Osteoblast (primary cell): Measurements from ENCODE around the gene KRT81. TPM values are rescaled to one million over a fixed set of nuclear protein-coding genes. Genes with fewer than 3 reads are reported as not detected.

ENCODE experiments used
- DNase-seq: peaks from one replicate; pipeline ENCODE4 v3.0.0; 2011; ENCODE audit warnings: low spot score, mixed read lengths; ENCODE audit not compliant: insufficient read length; ENCODE audit errors: missing footprints
- H2AFZ ChIP-seq: 2 replicates; pipeline ENCODE4 v1.6.0; 2011; ENCODE audit warnings: mild to moderate bottlenecking, low read length
- H3K27ac ChIP-seq: 2 replicates; pipeline ENCODE4 v1.5.1; 2011; ENCODE audit warnings: mild to moderate bottlenecking, low read depth, low read length, moderate library complexity
- H3K27me3 ChIP-seq: 2 replicates; pipeline ENCODE4 v1.6.0; 2012; ENCODE audit warnings: mild to moderate bottlenecking, control low read depth, inconsistent platforms, low read length, moderate library complexity; ENCODE audit not compliant: insufficient read depth
- H3K36me3 ChIP-seq: 2 replicates; pipeline ENCODE4 v1.5.1; 2011; ENCODE audit warnings: mild to moderate bottlenecking, low read length, control low read depth, moderate library complexity; ENCODE audit not compliant: insufficient read depth
- H3K4me1 ChIP-seq: 2 replicates; pipeline ENCODE4 v1.5.1; 2011; ENCODE audit warnings: mild to moderate bottlenecking, low read length, control low read depth, moderate library complexity; ENCODE audit not compliant: insufficient read depth
- H3K4me2 ChIP-seq: 2 replicates; pipeline ENCODE4 v1.6.0; 2011; ENCODE audit warnings: mild to moderate bottlenecking, low read length; ENCODE audit not compliant: insufficient read depth
- H3K4me3 ChIP-seq: fragments of 200-600 bp; sonication (generic); 3 replicates; pipeline ENCODE4 v1.5.1; 2012; ENCODE audit warnings: mild to moderate bottlenecking, low read length, inconsistent platforms; ENCODE audit not compliant: insufficient read depth
- H3K79me2 ChIP-seq: 2 replicates; pipeline ENCODE4 v1.6.0; 2012; ENCODE audit warnings: mild to moderate bottlenecking, low read length, control low read depth, inconsistent platforms; ENCODE audit not compliant: insufficient read depth
- H3K9me3 ChIP-seq: 2 replicates; pipeline ENCODE4 v1.5.1; 2011; ENCODE audit warnings: low read depth, low read length, control low read depth
- H4K20me1 ChIP-seq: 2 replicates; pipeline ENCODE4 v1.6.0; 2012; ENCODE audit warnings: mild to moderate bottlenecking, low read length, control low read depth; ENCODE audit not compliant: insufficient read depth
- total RNA-seq: library from RNA; depleted of rRNA; stranded (reverse); fragments of >200 nt; gene quantifications from 2 replicates; pipeline ENCODE4 v1.2.3, GENCODE V29; 2012
- TF ChIP-seq, protein P1 (sequence below): IDR thresholded peaks from 2 replicates; pipeline ENCODE4 v1.5.1; 2011; ENCODE audit warnings: mild to moderate bottlenecking, low read depth, low read length, moderate library complexity; ENCODE audit errors: extremely low read depth

KRT81 gene
- total RNA-seq, 1 donor = not detected

DNA sequence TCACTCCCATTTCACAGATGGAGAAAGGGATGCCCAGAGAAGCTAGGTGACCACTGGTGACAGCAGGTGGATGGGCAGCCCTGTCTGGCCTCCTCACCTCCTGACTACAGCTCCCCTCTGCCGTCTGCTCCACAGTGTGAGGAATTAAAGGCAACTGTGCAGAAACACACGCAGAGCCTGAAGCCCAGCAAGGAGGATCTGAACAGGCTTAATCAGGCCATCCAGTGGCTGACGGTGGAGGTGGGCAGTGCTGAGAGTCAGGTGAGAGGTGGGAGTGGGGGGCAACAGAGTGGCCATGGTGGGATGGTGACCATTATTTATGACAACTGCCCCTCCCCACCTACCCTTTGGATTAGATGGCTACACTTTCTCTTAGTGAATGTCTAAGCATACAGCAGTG lies 15.6 kb downstream of the KRT81 start:
- no peaks in the 10 kb centered on the region for H4K20me1 ChIP-seq
- H3K4me1 ChIP-seq = peaks cover 23% of the 10 kb centered on the region
- no peaks in the 10 kb centered on the region for H3K9me3 ChIP-seq
- no peak overlapping the region for H3K27ac ChIP-seq
- no peaks in the 10 kb centered on the region for H3K27me3 ChIP-seq
- no peaks in the 10 kb centered on the region for H3K36me3 ChIP-seq
- H2AFZ ChIP-seq = no peak overlapping the region
- no peak overlapping the region for H3K4me3 ChIP-seq
- H3K4me2 ChIP-seq = no peak overlapping the region
- no peaks in the 10 kb centered on the region for H3K79me2 ChIP-seq
- DNase-seq = no peak
- TF ChIP-seq, protein P1, sequence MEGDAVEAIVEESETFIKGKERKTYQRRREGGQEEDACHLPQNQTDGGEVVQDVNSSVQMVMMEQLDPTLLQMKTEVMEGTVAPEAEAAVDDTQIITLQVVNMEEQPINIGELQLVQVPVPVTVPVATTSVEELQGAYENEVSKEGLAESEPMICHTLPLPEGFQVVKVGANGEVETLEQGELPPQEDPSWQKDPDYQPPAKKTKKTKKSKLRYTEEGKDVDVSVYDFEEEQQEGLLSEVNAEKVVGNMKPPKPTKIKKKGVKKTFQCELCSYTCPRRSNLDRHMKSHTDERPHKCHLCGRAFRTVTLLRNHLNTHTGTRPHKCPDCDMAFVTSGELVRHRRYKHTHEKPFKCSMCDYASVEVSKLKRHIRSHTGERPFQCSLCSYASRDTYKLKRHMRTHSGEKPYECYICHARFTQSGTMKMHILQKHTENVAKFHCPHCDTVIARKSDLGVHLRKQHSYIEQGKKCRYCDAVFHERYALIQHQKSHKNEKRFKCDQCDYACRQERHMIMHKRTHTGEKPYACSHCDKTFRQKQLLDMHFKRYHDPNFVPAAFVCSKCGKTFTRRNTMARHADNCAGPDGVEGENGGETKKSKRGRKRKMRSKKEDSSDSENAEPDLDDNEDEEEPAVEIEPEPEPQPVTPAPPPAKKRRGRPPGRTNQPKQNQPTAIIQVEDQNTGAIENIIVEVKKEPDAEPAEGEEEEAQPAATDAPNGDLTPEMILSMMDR = no peak

DNA sequence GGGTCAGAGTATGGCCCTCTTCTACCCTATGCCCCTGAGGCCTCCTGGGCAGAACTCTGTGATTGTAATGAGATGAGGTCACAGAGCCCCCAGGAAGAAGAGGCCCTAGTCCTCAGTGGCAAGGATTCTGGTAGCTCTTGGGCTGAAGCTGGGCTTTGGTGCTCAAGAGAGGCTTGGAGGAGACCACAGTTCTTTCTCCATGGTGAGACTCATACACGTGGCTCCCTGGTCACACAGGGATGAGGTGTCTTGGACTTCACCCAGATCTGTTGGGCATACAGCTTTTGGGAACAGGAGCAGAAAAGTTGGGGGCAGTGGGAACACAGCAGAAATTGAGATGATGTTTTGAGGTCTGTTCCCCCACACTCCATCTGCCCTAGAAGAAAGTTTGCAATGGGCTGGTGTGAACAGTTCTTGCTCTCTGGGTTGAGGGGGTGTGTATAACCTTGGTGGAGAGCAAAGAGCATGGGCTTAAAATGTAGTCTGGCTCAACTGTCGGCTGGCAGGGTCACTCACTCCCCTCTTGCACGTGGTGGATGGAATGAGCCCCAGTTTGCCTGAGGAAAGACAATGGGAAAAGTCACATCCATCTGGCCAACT lies 16.7 kb downstream of the KRT81 start, which contains the start of gene KRT86:
TSS of gene KRT86 (plus strand) at position 125 of the 600 bp plus-strand sequence. CDS start 27,272 bp downstream, outside the sequence.
- Histone ChIP-seq H3K36me3 (no peaks in the 10 kb centered on the region), H3K27me3 (no peaks in the 10 kb centered on the region), H3K4me2 (no peak within 1 kb of the TSS), H3K9me3 (no peaks in the 10 kb centered on the region), H3K4me1 (peaks cover 12% of the 10 kb centered on the region), H3K27ac (no peak within 1 kb of the TSS), H3K79me2 (no peaks in the 10 kb centered on the region), H3K4me3 (no peak within 1 kb of the TSS), H4K20me1 (no peaks in the 10 kb centered on the region), H2AFZ (no peak within 1 kb of the TSS)
- TF ChIP-seq, protein P1 = no peak
- no peak for DNase-seq

DNA sequence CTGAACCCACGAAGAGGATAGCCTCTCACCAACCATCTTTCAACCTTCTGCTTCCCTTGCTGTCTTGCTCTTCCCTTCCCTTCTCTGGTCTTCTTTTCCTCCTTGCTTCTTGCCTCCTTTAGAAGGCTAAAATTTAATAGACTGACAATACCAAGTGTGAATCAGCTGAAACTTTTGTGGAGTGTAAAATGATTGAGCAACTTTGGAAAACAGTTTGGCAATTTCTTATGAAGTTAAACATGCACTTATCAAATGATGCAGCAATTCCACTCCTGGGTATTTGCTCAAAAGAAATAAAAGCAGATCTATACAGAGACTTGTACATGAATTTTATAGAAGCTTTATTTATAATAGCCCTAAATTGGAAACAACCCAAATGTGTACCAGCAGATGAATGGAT lies 20.2 kb downstream of the KRT81 start:
- H3K27me3 ChIP-seq = no peaks in the 10 kb centered on the region
- H3K4me2 ChIP-seq = no peak overlapping the region
- H3K27ac ChIP-seq = no peak overlapping the region
- H3K79me2 ChIP-seq = no peaks in the 10 kb centered on the region
- TF ChIP-seq, protein P1 = no peak
- no peak overlapping the region for H3K4me3 ChIP-seq
- peaks cover 15% of the 10 kb centered on the region for H3K4me1 ChIP-seq
- H2AFZ ChIP-seq = no peak overlapping the region
- no peaks in the 10 kb centered on the region for H3K36me3 ChIP-seq
- H4K20me1 ChIP-seq = no peaks in the 10 kb centered on the region
- no peaks in the 10 kb centered on the region for H3K9me3 ChIP-seq
- no peak for DNase-seq

DNA sequence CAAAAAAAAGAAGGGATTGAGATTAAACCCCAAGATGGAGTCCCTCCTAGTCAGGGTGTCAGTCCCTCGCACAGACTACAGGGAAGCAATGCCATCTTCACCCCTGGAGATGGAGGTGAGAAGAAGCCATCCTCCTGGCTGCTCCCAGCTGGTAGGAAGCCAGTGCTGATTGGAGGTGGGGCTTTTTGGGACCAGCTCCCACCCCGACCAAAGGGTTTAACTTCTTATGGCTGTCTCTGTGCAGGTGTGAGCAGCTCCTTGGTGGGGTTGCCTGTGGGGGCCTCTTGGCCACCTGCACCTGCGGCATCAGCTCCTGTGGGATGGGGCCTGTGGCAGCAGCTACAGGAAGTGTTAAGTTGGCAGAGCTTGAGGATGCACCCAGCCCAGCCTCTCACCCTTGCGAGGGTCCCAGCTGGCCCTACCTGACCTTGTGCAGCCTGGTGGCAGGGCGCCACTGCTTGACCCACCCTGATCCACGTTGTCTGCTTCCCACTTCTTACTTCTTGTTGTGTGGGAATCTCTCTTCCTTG lies 20.7 kb downstream of the KRT81 start:
- Histone ChIP-seq H4K20me1 (no peaks in the 10 kb centered on the region), H3K36me3 (no peaks in the 10 kb centered on the region), H3K4me3 (no peak overlapping the region), H3K9me3 (no peaks in the 10 kb centered on the region), H2AFZ (no peak overlapping the region), H3K27me3 (no peaks in the 10 kb centered on the region), H3K79me2 (no peaks in the 10 kb centered on the region), H3K27ac (no peak overlapping the region), H3K4me2 (no peak overlapping the region), H3K4me1 (peaks cover 15% of the 10 kb centered on the region)
- TF ChIP-seq, protein P1 = no peak
- DNase-seq = no peak
